Activated CD4-positive, alpha-beta T cell treated with anti-CD3 and anti-CD28 coated beads, Interleukin-2, Interleukin-6, amounts not matched to agents 100 ng/mL and 50 ng/mL, durations not matched to agents 16 hours and 8 hours (primary cell): ENCODE results near the gene LRRC70.
"Not testable (repeated sequence)": the region's sequence is repeated elsewhere in the genome, so short reads cannot be mapped to it uniquely, and the experiment has no call there.

Experiments used
- DNase-seq: peaks from one replicate; pipeline ENCODE4 v3.0.0-alpha.2; 2020

Gene LRRC70

GRCh38 chr5:62578540-62578939, at the start of gene LRRC70:
LRRC70 (plus strand) TSS chr5:62578819; CDS start chr5:62579439, 620 bp downstream.
- DNase-seq: peak; percentile 85

- DNase-seq: no peak
Measured at GRCh38 chr5:62533597-62533996, 45.0 kb upstream of the LRRC70 start.

GRCh38 chr5:62534461-62535236, 44.0 kb upstream of the LRRC70 start:
- DNase-seq: no peak

GRCh38 chr5:62536232-62536631, 42.4 kb upstream of the LRRC70 start:
- no peak for DNase-seq

GRCh38 chr5:62536783-62537182, 41.8 kb upstream of the LRRC70 start:
- DNase-seq: no peak

GRCh38 chr5:62538017-62538942, 40.3 kb upstream of the LRRC70 start:
- peak; percentile 51 for DNase-seq

GRCh38 chr5:62542720-62543119, 35.9 kb upstream of the LRRC70 start:
- DNase-seq: no peak

- DNase-seq: no peak
Measured at GRCh38 chr5:62547945-62548630, 30.5 kb upstream of the LRRC70 start.

- DNase-seq: no peak
Measured at GRCh38 chr5:62550103-62550502, 28.5 kb upstream of the LRRC70 start.

- DNase-seq: no peak
Measured at GRCh38 chr5:62555930-62556329, 22.7 kb upstream of the LRRC70 start.

- no peak for DNase-seq
Measured at GRCh38 chr5:62558941-62559340, 19.7 kb upstream of the LRRC70 start.

- DNase-seq: no peak
Measured at GRCh38 chr5:62560786-62561185, 17.8 kb upstream of the LRRC70 start.

- DNase-seq: no peak
Measured at GRCh38 chr5:62561896-62562295, 16.7 kb upstream of the LRRC70 start.

- DNase-seq: no peak
Measured at GRCh38 chr5:62562867-62563266, 15.8 kb upstream of the LRRC70 start.

GRCh38 chr5:62564101-62564500, 14.5 kb upstream of the LRRC70 start:
- DNase-seq: no peak

GRCh38 chr5:62565740-62566139, 12.9 kb upstream of the LRRC70 start:
- DNase-seq: not testable (repeated sequence)

GRCh38 chr5:62568143-62568542, 10.5 kb upstream of the LRRC70 start:
- DNase-seq: no peak

GRCh38 chr5:62568800-62569432, 9.7 kb upstream of the LRRC70 start:
- no peak for DNase-seq

- peak; percentile 62 for DNase-seq
Measured at GRCh38 chr5:62569470-62569869, 9.1 kb upstream of the LRRC70 start.

GRCh38 chr5:62572918-62573514, 5.6 kb upstream of the LRRC70 start:
- DNase-seq: no peak

GRCh38 chr5:62574599-62574998, 4.0 kb upstream of the LRRC70 start:
- peak; percentile 44 for DNase-seq

- no peak for DNase-seq
Measured at GRCh38 chr5:62575066-62575465, 3.6 kb upstream of the LRRC70 start.
